GM18951 (cell line): ENCODE results near the gene CFB.
"Not testable (repeated sequence)": the region's sequence is repeated elsewhere in the genome, so short reads cannot be mapped to it uniquely, and the experiment has no call there.

Experiments
- POLR2A ChIP-seq: IDR thresholded peaks from 4 replicates; pipeline ENCODE4 v1.6.1; 2011; ENCODE audit warnings: mild to moderate bottlenecking; ENCODE audit not compliant: insufficient read length, insufficient read depth; ENCODE audit errors: extremely low read depth
- in situ Hi-C: fragments of 300-500 bp; cut with MboI; formaldehyde crosslinking; loops from one replicate; pipeline ENCODE4 v1.12.0; 2022; ENCODE audit warnings: low sequenced_read_pairs, mixed read lengths, inconsistent platforms; ENCODE audit not compliant: unreplicated experiment

Gene CFB

DNA sequence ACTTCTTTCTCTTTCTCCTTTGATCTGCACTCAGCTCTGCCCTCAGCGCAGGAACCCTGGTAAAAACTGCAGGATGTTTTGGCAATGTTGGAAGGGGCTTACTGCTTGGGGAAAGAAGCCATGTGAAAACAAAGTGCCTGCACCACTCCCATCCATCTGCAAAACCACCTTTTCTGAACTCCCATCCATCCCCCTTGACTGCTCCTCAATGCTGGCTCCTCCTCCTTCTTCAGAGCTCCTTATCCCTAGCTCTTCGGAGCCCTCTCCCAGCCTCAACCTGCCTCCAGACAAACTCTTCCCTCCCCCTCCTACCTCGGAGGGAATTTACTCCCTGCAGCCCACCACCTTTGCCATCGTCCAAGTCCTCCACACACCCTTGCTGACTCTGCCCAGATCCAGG lies 39.8 kb upstream of the CFB start:
- TF ChIP-seq POLR2A = no peak
- in situ Hi-C loops = no loop called here

DNA sequence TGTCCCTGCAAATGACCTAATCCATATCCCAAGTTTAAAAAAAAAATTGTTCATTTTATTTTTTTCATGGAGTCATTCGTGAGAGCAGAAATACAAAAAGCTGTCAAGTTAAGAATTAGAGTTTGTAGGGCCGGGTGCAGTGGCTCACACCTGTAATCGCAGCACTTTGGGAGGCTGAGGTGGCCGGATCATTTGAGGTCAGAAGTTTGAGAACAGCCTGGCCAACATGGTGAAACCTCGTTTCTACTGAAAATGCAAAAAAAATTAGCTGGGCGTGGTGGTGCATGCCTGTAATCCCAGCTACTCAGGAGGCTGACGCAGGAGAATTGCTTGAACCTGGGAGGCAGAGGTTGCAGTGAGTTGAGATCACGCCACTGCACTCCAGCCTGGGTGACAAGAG lies 39.2 kb upstream of the CFB start:
- in situ Hi-C loops = not testable (repeated sequence)

DNA sequence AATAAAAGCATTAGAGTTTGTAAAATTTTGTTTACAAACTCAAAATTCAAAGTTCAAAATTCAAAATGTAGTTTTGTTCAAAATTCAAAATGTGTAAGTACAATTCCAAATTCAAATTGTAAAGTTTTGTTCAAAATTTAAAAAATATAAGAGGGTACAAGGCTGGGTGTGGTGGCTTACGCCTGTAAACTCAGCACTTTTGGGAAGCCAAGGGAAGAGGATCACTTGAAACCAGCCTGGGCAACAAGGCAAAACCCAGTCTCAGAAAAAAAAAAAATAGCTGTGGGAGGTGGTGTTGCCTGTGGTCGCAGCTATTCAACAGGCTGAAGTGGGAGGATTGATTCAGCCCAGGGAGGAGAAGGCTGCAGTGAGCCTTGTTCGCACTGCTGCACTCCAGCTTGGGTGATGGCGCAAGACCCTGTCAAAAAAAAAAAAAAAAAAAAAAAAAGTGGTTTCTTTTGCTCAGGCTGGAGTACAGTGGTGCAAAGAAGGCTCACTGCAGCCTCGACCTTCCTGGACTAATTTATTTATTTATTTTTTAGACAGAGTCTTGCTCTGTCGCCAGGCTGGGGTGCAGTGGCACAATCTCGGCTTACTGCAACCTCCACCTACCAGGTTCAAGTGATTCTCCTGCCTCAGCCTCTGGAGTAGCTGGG lies 38.6 kb upstream of the CFB start:
- TF ChIP-seq POLR2A = no peak
- in situ Hi-C loops = no loop called here

DNA sequence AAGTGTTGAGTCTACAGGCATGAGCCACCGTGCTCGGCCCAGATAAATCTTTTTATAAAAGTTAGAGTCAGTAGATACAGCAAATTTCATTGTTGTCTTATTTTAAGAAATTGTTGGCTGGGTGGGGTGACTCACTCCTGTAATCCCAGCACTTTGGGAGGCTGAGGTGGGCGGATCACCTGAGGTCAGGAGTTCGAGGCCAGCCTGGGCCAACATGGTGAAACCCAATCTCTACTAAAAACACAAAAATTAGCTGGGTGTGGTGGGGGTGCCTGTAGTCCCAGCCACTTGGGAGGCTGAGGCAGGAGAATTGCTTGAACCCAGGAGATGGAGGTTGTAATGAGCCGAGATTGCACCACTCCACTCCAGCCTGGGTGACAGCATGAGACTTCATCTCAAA lies 37.6 kb upstream of the CFB start:
- in situ Hi-C loops = not testable (repeated sequence)

DNA sequence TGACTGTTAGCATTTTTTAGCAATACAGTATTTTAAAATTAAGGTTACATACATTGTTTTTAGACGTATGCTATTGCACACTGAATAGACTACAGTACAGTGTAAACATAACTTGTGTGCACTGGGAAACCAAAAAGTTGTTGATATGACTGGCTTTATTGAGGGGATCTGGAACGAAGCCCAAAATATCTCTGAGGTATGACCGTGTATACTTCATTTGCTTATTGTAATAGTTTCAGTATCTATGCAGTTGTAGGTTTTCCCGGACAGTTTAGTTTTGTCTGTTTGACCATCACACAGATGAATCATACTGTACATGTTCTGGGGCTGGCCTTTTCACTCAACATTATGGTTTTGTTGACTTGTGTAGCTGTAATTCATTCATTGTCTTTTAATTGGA lies 37.1 kb upstream of the CFB start:
- in situ Hi-C loops = no loop called here
- TF ChIP-seq POLR2A = no peak

DNA sequence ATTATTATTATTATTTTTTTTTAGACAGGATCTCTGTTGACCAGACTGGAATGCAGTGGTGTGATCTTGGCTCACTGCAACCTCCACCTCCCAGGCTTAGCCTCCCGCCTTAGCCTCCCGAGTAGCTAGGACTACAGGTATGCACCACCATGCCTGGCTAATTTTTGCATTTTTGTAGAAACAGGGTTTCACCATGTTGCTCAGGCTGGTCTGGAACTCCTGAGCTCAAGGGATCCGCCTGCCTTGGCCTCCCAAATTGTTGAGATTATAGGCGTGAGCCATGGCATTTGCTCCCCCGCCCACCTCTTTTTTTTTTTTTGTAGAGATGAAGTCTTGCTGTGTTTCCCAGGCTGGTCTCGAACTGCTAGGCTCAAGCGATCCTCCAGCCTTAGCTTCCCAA lies 36.6 kb upstream of the CFB start:
- in situ Hi-C loops = not testable (repeated sequence)

DNA sequence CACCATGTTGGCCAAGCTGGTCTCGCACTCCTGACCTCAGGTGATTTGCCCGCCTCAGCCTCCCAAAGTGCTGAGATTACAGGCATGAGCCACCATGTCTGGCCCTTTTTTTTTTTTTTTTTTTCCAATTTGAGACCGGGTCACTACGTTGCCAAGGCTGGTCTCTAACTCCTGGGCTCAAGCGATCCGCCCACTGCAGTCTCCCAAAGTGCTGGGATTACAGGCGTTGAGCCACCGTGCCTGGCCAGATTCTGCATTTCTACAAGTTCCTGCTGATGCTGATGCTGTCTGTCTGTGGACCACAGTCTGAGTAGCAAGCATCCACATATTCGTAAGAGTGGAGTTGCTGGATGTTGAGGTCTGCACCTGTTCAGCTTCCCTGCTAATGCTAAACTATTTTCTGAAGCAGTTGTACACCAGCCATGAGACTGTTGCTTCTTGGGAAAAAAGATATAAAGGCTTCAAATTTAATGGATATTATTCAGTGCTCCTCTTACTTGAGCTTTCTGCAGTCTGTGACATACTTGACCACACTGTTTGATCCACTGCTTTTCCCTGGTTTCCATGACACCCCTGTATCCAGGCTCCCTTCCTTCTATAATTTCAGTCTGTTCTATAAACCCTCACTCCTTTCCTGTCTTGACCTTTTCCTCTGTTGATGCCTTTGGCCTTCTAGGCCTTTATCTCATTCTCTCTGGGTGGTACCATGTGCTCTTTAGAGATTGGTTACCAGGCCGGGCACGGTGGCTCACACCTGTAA lies 33.9 kb upstream of the CFB start:
- in situ Hi-C loops = no loop called here

DNA sequence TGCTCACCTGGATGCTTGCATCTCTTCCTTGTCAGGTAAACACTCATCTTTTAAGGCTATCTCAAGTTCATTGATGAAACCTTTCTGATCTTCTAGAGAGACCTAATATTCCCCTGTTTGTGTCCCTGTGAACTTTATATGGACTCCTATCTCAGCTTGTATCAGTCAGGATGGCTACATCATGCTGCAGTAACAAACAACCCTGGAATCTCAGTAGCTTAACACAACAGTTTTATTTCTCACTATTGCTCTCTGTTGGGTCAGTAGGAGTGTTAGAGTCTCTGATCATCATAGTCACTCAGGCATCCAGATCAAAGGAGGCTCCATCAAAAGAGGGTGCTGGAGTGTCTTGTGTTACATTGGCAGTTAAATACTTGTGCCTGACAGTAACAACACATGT lies 30.5 kb upstream of the CFB start:
- in situ Hi-C loops = no loop called here
- TF ChIP-seq POLR2A = no peak

More for the DNA sequence above, 33.9 kb upstream of the CFB start:
- no peak for TF ChIP-seq POLR2A

DNA sequence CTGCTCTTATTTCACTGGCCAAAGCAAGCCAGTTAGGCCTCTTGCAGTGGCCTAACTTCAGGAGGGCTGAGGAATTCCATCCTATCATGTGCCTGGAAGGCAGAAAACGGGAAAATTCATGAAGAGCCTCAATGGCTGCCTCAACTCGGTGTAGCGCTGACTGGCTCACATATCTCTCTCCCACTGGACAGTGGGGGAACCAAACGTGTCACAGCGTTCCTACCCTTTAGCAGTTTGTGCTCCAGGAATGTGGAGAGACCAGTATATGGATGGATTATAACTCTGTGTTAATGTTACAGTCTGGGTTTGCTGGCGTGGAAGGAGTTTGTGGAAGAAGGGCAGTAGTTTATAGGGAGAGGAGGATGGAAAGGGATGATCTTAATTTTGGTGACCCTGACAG lies 30.1 kb upstream of the CFB start:
- no peak for TF ChIP-seq POLR2A
- in situ Hi-C loops = no loop called here

DNA sequence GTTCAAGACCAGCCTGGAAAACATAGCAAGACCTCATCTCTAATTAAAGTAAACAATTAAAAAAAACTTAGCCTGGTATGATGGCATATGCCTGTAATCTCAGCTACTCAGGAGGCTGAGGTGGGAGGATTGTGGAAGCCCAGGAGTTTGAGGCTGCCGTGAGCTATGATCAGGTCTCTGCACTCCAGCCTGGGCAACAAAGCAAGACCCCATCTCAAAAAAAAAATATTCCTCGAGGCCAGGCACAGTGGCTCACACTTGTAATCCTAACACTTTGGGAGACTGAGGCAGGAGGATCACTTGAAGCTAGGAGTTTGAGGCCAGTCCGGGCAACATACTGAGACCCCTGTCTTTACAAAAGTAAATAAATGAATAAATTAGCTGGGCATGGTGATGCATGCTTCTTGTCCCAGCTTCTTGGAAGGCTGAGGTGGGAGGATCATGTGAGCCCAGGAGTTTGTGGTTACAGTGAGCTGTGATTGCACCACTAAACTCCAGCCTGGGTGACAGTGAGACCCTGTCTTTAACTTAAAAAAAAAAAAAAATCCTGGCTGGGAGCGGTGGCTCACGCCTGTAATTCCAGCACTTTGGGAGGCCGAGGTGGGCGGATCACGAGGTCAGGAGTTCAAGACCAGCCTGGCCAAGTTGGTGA lies 27.7 kb upstream of the CFB start:
- in situ Hi-C loops = no loop called here

DNA sequence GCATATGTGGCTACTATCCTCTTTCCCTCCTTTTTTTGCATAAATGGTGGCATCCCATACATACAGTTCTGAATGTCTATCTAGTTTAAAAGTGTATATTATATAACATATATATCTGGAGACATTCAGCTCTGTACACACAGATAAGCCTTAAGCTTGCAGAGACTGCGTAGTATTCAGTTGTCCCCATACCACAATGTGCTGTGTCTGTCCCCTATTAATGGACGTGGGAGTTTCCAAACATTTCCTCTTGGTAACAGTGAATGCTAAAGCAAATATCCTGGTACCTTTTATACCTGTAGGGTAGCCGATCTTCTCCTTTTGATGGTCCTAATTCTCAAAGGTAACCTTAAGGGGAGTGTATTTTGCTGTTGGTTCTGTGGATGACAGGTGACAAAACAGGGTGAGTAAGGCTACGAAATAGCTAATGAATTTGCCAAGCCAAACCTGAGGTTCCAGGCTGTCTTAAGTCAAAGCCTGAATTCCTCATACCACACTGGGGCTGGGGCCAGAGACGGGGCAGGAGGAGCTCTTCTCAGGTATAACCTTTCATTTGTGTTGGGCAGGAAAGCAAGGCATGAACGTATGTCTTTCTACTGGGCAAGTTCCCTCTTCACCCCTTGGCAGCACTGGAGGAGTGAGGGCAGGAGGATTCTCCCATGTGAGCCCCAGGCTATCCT lies 26.1 kb upstream of the CFB start:
- in situ Hi-C loops = no loop called here
- TF ChIP-seq POLR2A = no peak

More for the DNA sequence above, 27.7 kb upstream of the CFB start:
- TF ChIP-seq POLR2A = no peak

DNA sequence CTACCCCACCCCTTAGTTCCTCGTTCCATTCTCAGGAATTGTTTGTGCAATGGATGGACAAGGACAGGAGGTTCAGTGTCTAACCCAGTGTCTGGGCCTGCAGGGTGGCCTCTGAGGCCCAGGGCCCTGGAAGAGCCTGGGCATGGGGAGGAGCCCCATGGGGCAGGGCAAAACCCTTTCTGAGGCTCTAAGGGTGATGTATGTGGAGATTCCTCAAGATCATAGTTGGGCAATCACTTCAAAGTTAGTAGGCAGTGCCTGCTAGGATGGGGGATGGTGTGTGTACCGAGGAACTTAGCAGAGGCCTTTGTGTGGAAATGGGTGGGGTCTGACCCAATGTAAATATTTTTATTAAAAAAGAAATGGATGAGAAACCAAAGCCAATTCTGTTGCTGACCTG lies 25.1 kb upstream of the CFB start:
- in situ Hi-C loops = no loop called here
- TF ChIP-seq POLR2A = no peak

DNA sequence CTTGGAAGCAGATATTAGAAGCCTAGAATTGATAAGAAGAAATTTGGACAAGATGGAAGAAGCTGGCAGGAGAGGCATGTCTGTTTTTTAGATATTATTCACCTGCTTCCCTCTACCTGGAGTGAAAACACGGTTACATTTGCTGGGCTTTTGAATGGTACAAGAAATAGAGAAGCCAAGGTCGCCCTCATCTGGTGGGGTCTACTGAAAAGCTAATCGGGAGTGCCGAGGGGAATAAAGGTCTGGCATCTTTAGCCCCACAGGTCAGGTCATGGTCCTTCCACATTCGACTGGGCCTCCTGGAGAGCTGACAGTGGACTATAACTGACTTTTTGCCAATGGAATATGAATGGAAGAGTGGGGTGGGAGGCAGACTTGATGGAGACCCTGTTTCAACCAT lies 23.0 kb upstream of the CFB start:
- in situ Hi-C loops = no loop called here
- TF ChIP-seq POLR2A = no peak
